ENCODE results near the gene KCNJ6. TPM values are rescaled to one million over a fixed set of nuclear protein-coding genes. Genes with fewer than 3 reads are reported as not detected.

KCNJ6 gene
- total RNA-seq, 2 donors from 2014 or later: 0.33 TPM; not detected in 1

- no peak overlapping the region for H3K27ac Mint-ChIP-seq
- 60 to 94% methylated on average over 1 to 5 of the region's 5 CpGs for WGBS, 2 experiments (ENCODE audit: insufficient coverage in 1 of 2, insufficient read length in 1 of 2)
- H3K27ac ChIP-seq (ENCODE audit: low read depth, low read length): no peak overlapping the region
These were observed 125.4 kb downstream of the KCNJ6 start for GRCh38 chr21:37790905-37791304.

GRCh38 chr21:37788503-37788902 lies 127.8 kb downstream of the KCNJ6 start:
- Mint-ChIP-seq H3K36me3 (ENCODE audit: low read depth) (no peaks in the 10 kb centered on the region), H3K27ac (no peak overlapping the region), H3K4me1 (no peaks in the 10 kb centered on the region), H3K9me3 (no peaks in the 10 kb centered on the region), H3K27me3 (ENCODE audit: insufficient read depth) (peaks cover 6% of the 10 kb centered on the region), H3K4me3 (no peak overlapping the region)
- Histone ChIP-seq H3K36me3 (ENCODE audit: control insufficient read depth, insufficient read depth, low read length) (no peaks in the 10 kb centered on the region), H3K27me3 (ENCODE audit: control insufficient read depth, insufficient read depth, low read length, poor library complexity, severe bottlenecking) (no peaks in the 10 kb centered on the region), H3K9ac (ENCODE audit: extremely low read depth, low read length, poor library complexity, severe bottlenecking) (no peak overlapping the region), H3K4me3 (ENCODE audit: low read length) (no peak overlapping the region), H3K4me1 (ENCODE audit: control insufficient read depth, insufficient read depth, low read length) (no peaks in the 10 kb centered on the region), H3K27ac (ENCODE audit: low read depth, low read length) (no peak overlapping the region), H3K9me3 (ENCODE audit: control insufficient read depth, low read length) (no peaks in the 10 kb centered on the region)
- TF ChIP-seq, protein P1, sequence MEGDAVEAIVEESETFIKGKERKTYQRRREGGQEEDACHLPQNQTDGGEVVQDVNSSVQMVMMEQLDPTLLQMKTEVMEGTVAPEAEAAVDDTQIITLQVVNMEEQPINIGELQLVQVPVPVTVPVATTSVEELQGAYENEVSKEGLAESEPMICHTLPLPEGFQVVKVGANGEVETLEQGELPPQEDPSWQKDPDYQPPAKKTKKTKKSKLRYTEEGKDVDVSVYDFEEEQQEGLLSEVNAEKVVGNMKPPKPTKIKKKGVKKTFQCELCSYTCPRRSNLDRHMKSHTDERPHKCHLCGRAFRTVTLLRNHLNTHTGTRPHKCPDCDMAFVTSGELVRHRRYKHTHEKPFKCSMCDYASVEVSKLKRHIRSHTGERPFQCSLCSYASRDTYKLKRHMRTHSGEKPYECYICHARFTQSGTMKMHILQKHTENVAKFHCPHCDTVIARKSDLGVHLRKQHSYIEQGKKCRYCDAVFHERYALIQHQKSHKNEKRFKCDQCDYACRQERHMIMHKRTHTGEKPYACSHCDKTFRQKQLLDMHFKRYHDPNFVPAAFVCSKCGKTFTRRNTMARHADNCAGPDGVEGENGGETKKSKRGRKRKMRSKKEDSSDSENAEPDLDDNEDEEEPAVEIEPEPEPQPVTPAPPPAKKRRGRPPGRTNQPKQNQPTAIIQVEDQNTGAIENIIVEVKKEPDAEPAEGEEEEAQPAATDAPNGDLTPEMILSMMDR (conservative IDR thresholded peaks at IDR 0.05): no peak
- no peak for DNase-seq
- WGBS, 2 experiments (ENCODE audit: insufficient coverage in 1 of 2, insufficient read length in 1 of 2): 90 to 91% methylated on average over 4 of the region's 4 CpGs

More at GRCh38 chr21:37790905-37791304, 125.4 kb downstream of the KCNJ6 start:
- no peak overlapping the region for H3K4me3 Mint-ChIP-seq
- peaks cover 3% of the 10 kb centered on the region for H3K27me3 Mint-ChIP-seq (ENCODE audit: insufficient read depth)
- H3K4me3 ChIP-seq (ENCODE audit: low read length): no peak overlapping the region
- TF ChIP-seq, protein P1 (conservative IDR thresholded peaks at IDR 0.05): no peak
- H3K4me1 ChIP-seq (ENCODE audit: control insufficient read depth, insufficient read depth, low read length): no peaks in the 10 kb centered on the region
- DNase-seq: no peak
- H3K27me3 ChIP-seq (ENCODE audit: control insufficient read depth, insufficient read depth, low read length, poor library complexity, severe bottlenecking): no peaks in the 10 kb centered on the region
- no peaks in the 10 kb centered on the region for H3K36me3 Mint-ChIP-seq (ENCODE audit: low read depth)
- no peaks in the 10 kb centered on the region for H3K9me3 ChIP-seq (ENCODE audit: control insufficient read depth, low read length)
- H3K9ac ChIP-seq (ENCODE audit: extremely low read depth, low read length, poor library complexity, severe bottlenecking): no peak overlapping the region
- H3K36me3 ChIP-seq (ENCODE audit: control insufficient read depth, insufficient read depth, low read length): no peaks in the 10 kb centered on the region
- H3K9me3 Mint-ChIP-seq: no peaks in the 10 kb centered on the region
- H3K4me1 Mint-ChIP-seq: no peaks in the 10 kb centered on the region

DNA sequence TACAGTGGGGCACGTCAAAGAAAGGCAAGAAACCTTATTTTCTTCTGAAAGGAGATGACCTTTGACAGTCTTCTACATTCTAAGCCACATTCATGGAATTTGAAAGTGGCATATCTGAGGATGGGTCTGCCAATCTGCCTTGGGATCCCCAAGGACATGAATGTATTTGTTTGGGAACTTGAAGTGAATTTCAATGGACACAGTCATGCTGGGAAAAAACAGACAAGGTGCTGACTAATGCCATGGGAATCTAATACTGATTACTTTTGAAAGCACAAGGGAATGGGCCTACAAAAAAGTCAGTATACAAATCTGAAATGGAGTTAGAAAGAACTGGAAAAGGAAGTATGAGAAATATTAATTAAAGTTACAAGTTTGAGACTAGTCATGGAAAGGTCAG lies 128.8 kb downstream of the KCNJ6 start:
- Histone ChIP-seq H3K36me3 (ENCODE audit: control insufficient read depth, insufficient read depth, low read length) (no peaks in the 10 kb centered on the region), H3K4me3 (ENCODE audit: low read length) (no peak overlapping the region), H3K4me1 (ENCODE audit: control insufficient read depth, insufficient read depth, low read length) (no peaks in the 10 kb centered on the region), H3K9ac (ENCODE audit: extremely low read depth, low read length, poor library complexity, severe bottlenecking) (no peak overlapping the region), H3K27ac (ENCODE audit: low read depth, low read length) (no peak overlapping the region), H3K9me3 (ENCODE audit: control insufficient read depth, low read length) (peaks cover 1% of the 10 kb centered on the region), H3K27me3 (ENCODE audit: control insufficient read depth, insufficient read depth, low read length, poor library complexity, severe bottlenecking) (no peaks in the 10 kb centered on the region)
- peaks cover 5% of the 10 kb centered on the region for H3K9me3 Mint-ChIP-seq
- H3K4me3 Mint-ChIP-seq: no peak overlapping the region
- DNase-seq: no peak
- TF ChIP-seq, protein P1 (conservative IDR thresholded peaks at IDR 0.05): no peak
- H3K36me3 Mint-ChIP-seq (ENCODE audit: low read depth): no peaks in the 10 kb centered on the region
- WGBS, 2 experiments (ENCODE audit: insufficient coverage in 1 of 2, insufficient read length in 1 of 2): 70 to 71% methylated on average over 1 of the region's 1 CpG
- H3K27ac Mint-ChIP-seq: no peak overlapping the region
- no peaks in the 10 kb centered on the region for H3K4me1 Mint-ChIP-seq
- H3K27me3 Mint-ChIP-seq (ENCODE audit: insufficient read depth): peaks cover 6% of the 10 kb centered on the region
